PC-9 (cell line): Measurements from ENCODE around the gene TSNAX. TPM values are rescaled to one million over a fixed set of nuclear protein-coding genes. Genes with fewer than 3 reads are reported as not detected.

Experiments
- BruUV-seq: library from RNA; stranded (reverse); fragments of 400-500 nt; replicated peaks from 2 replicates; lab custom pipeline; 2021; lab: Mats Ljungman, UMichigan
- CTCF ChIA-PET: fragments of 300-600 bp; sonication (Branson Sonifier 250); formaldehyde crosslinking; loops from one replicate; lab custom pipeline; 2022; ENCODE audit warnings: antibody characterized with exemption; lab: Charles Lee
- POLR2A ChIA-PET: fragments of 300-600 bp; sonication (Branson Sonifier 250); formaldehyde crosslinking; loops from one replicate; lab custom pipeline; 2022; ENCODE audit warnings: antibody characterized with exemption; ENCODE audit not compliant: unreplicated experiment; lab: Charles Lee
- DNase-seq, 2 experiments: peaks; one replicate each; pipeline versions ENCODE4 v3.0.0 to v3.0.0-alpha.2; 2015 to 2022; ENCODE audit warnings: mixed read lengths in 1 of 2
- H2AFZ ChIP-seq: fragments of 200-600 bp; sonication (generic); 2 replicates; pipeline ENCODE4 v1.8.1; 2017; ENCODE audit warnings: antibody characterized with exemption
- H3F3A ChIP-seq: fragments of 200-600 bp; sonication (generic); 2 replicates; pipeline ENCODE4 v1.8.1; 2017; ENCODE audit warnings: antibody characterized with exemption, mild to moderate bottlenecking, low read depth; ENCODE audit not compliant: insufficient read depth
- H3K27ac ChIP-seq: fragments of 200-600 bp; sonication (generic); 2 replicates; pipeline ENCODE4 v1.6.1; 2016; ENCODE audit warnings: mixed run types
- H3K27me3 ChIP-seq: fragments of 200-600 bp; sonication (generic); 2 replicates; pipeline ENCODE4 v1.6.1; 2016; ENCODE audit warnings: low read depth, mixed run types; ENCODE audit not compliant: insufficient read depth
- H3K36me3 ChIP-seq: fragments of 200-600 bp; sonication (generic); 2 replicates; pipeline ENCODE4 v1.6.1; 2016; ENCODE audit warnings: low read depth, mixed run types
- H3K4me1 ChIP-seq: fragments of 200-600 bp; sonication (generic); replicated peaks from 2 replicates; pipeline ENCODE4 v1.6.1; 2016; ENCODE audit warnings: mixed run types; ENCODE audit not compliant: insufficient read depth
- H3K4me2 ChIP-seq: fragments of 200-600 bp; sonication (generic); 2 replicates; pipeline ENCODE4 v1.6.1; 2017; ENCODE audit warnings: mixed run types
- H3K4me3 ChIP-seq: fragments of 200-600 bp; sonication (generic); 2 replicates; pipeline ENCODE4 v1.6.1; 2016; ENCODE audit warnings: mixed run types
- H3K79me2 ChIP-seq: fragments of 200-600 bp; sonication (generic); 2 replicates; pipeline ENCODE4 v1.6.1; 2017; ENCODE audit warnings: low read depth, mixed run types
- H3K9me2 ChIP-seq: fragments of 200-600 bp; sonication (generic); 2 replicates; pipeline ENCODE4 v1.8.1; 2017; ENCODE audit warnings: mild to moderate bottlenecking; ENCODE audit not compliant: insufficient read depth
- H3K9me3 ChIP-seq: fragments of 200-600 bp; sonication (generic); 2 replicates; pipeline ENCODE4 v1.8.1; 2016; ENCODE audit warnings: low read depth; ENCODE audit not compliant: insufficient read depth
- H4K20me1 ChIP-seq: fragments of 200-600 bp; sonication (generic); 2 replicates; pipeline ENCODE4 v1.8.1; 2017; ENCODE audit not compliant: insufficient read depth
- CTCF ChIP-seq: fragments of 200-600 bp; sonication (generic); conservative IDR thresholded peaks from 2 replicates; pipeline ENCODE4 v1.6.1; 2017; ENCODE audit warnings: mixed run types, antibody characterized with exemption, mild to moderate bottlenecking, moderate library complexity
- EZH2 ChIP-seq: fragments of 200-600 bp; sonication (generic); IDR thresholded peaks from 2 replicates; pipeline ENCODE4 v1.8.0; 2017; ENCODE audit warnings: antibody characterized with exemption, low read depth
- intact Hi-C: fragments of 100-400 bp; cut with micrococcal nuclease; formaldehyde crosslinking; loops from one replicate; pipeline ENCODE4 v1.10.0; 2022; ENCODE audit not compliant: unreplicated experiment
- total RNA-seq: library from RNA; stranded (reverse); gene quantifications from 2 replicates; pipeline ENCODE4 v1.2.3, GENCODE V29; 2021

Gene TSNAX
- total RNA-seq, 1 experiment from 2014 or later = 32.1 TPM

DNA sequence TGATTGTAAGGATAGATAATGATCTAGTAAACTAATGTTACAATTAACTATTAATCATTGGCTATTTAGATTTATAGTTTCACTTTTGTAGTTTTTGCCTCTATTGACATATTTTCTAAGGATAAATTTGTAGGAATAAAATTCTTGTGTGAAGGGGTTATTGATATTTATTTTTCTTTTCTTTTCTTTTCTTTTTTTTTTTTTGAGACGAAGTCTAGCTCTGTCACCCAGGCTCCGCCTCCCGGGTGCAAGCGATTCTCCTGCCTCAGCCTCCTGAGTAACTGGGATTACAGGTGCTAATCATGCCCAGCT is 74.2 kb downstream of the TSNAX start:
- Histone ChIP-seq H3K27ac (no peak overlapping the region), H3K4me3 (0 out of 2 replicates have a peak overlapping the region, but pooled peaks have one; percentile 66), H3K4me1 (peaks cover 12% of the 10 kb centered on the region), H3K79me2 (no peaks in the 10 kb centered on the region), H3K9me3 (no peaks in the 10 kb centered on the region), H3K4me2 (peak overlapping the region; percentile 95; the same call in 1 of the 2 replicates), H4K20me1 (no peaks in the 10 kb centered on the region; the same call in 1 of the 2 replicates), H3K27me3 (no peaks in the 10 kb centered on the region), H3K36me3 (no peaks in the 10 kb centered on the region), H3K9me2 (no peaks in the 10 kb centered on the region), H2AFZ (no peak overlapping the region), H3F3A (no peaks in the 10 kb centered on the region; the same call in 1 of the 2 replicates)
- intact Hi-C loops = loop anchor here (5.0 to 10.0 kb wide), 3 partner anchors 390 to 968 kb away; no protein-coding TSS in a partner anchor
- CTCF ChIA-PET = no interaction called here
- DNase-seq = no peak
- POLR2A ChIA-PET = interaction anchor here (0.6 kb wide), 1 partner anchor 265 kb away, joined by 7 read pairs; the partner anchor contains the start of genes EXOC8 and SPRTN
- no TSS peak for BruUV-seq
- TF ChIP-seq EZH2 = no peak
- TF ChIP-seq CTCF = no peak

DNA sequence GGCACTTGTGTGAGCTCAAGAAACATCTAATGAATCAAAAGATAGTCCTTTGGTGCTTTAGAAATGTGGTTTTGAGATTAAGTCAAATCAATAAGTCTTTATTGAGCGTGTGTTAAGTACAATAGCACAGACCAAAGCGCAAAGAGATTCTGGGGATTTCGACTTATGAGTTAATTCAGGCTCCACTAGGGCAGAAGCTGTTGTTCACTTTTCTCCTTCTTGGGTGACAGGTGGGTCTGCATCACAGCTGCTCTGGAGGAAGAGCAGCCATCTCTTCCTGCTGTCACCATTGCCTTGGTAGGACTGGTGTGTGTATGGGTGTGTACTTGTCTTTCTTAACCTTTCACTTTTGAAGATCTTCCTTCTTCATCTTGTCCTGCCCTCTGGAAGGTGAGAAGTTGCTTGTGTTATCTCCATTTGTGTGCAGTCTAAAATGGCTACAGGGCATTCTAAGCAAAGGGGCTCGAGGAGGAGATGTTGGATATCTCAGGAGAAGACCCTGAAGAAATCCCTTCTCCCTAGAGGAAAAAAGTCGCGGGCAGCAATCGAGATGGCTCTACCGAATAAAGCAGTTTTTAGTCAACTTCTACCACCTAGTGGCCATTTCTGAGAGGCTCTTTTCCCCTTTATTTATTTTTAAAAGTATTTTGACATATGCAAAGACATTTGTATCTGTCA is 75.3 kb downstream of the TSNAX start:
- Histone ChIP-seq H3K4me3 (peak overlapping the region; percentile 66), H3K36me3 (no peaks in the 10 kb centered on the region), H3K27ac (no peak overlapping the region), H3K79me2 (no peaks in the 10 kb centered on the region), H3F3A (no peaks in the 10 kb centered on the region; the same call in 1 of the 2 replicates), H3K4me1 (peaks cover 12% of the 10 kb centered on the region), H3K4me2 (peak overlapping the region; percentile 95), H3K9me3 (no peaks in the 10 kb centered on the region), H4K20me1 (no peaks in the 10 kb centered on the region; the same call in 1 of the 2 replicates), H3K27me3 (no peaks in the 10 kb centered on the region), H2AFZ (peak overlapping the region; percentile 85), H3K9me2 (no peaks in the 10 kb centered on the region)
- intact Hi-C loops = loop anchor here (5.0 to 10.0 kb wide), 3 partner anchors 391 to 969 kb away; no protein-coding TSS in a partner anchor
- no TSS peak for BruUV-seq
- ChIA-PET CTCF (interaction anchor here (0.6 to 0.8 kb wide), 4 partner anchors 146 to 629 kb away, joined by 3 to 10 read pairs (median 8); no protein-coding TSS in a partner anchor), POLR2A (interaction anchor here (0.7 kb wide), 1 partner anchor 9 kb away, joined by 3 read pairs; no protein-coding TSS in a partner anchor)
- peak; percentile 40 to 53 for DNase-seq
- TF ChIP-seq CTCF = peak; percentile 83
- TF ChIP-seq EZH2 = no peak

- no peaks in the 10 kb centered on the region for H3K79me2 ChIP-seq
- no peaks in the 10 kb centered on the region for H3K27me3 ChIP-seq
- intact Hi-C loops = loop anchor here (5.0 to 10.0 kb wide), 3 partner anchors 392 to 969 kb away; no protein-coding TSS in a partner anchor
- no peaks in the 10 kb centered on the region for H3K36me3 ChIP-seq
- no peak overlapping the region for H3K4me3 ChIP-seq
- no peaks in the 10 kb centered on the region; the same call in 1 of the 2 replicates for H3F3A ChIP-seq
- no TSS peak for BruUV-seq
- H3K4me1 ChIP-seq = peaks cover 12% of the 10 kb centered on the region
- DNase-seq = no peak
- ChIA-PET POLR2A (no interaction called here), CTCF (interaction anchor here (0.8 kb wide), 1 partner anchor 146 kb away, joined by 10 read pairs; no protein-coding TSS in a partner anchor)
- H4K20me1 ChIP-seq = no peaks in the 10 kb centered on the region
- H3K4me2 ChIP-seq = no peak overlapping the region
- H2AFZ ChIP-seq = no peak overlapping the region
- H3K9me3 ChIP-seq = no peaks in the 10 kb centered on the region
- H3K27ac ChIP-seq = no peak overlapping the region
- TF ChIP-seq EZH2 (no peak), CTCF (no peak)
- no peaks in the 10 kb centered on the region for H3K9me2 ChIP-seq
Measured at GRCh38 chr1:231604276-231604621, 75.8 kb downstream of the TSNAX start.
